MCF 10A (cell line): ENCODE results near the gene DYRK1A. TPM values are rescaled to one million over a fixed set of nuclear protein-coding genes. Genes with fewer than 3 reads are reported as not detected.

Source experiments
- BruUV-seq: library from RNA; stranded (reverse); fragments of 400-500 nt; replicated peaks from 2 replicates; lab custom pipeline; 2021; lab: Mats Ljungman, UMichigan
- CTCF ChIA-PET: fragments of 300-600 bp; sonication (Branson Sonifier 250); formaldehyde crosslinking; extraction: SDS; loops from one replicate; lab custom pipeline; 2021; ENCODE audit warnings: antibody characterized with exemption, inconsistent platforms; lab: Yijun Ruan, JAX
- POLR2A ChIA-PET: fragments of 300-600, 350-650 bp; sonication (Branson Sonifier 250); formaldehyde crosslinking; extraction: SDS; loops from one replicate; lab custom pipeline; 2020; ENCODE audit warnings: antibody characterized with exemption, inconsistent platforms; lab: Yijun Ruan, JAX
- DNase-seq: peaks from one replicate; pipeline ENCODE4 v3.0.0-alpha.2; 2018; ENCODE audit not compliant: unreplicated experiment
- H3K27ac Mint-ChIP-seq: one replicate; pipeline ENCODE4 v1.8.0; 2022; ENCODE audit warnings: mild to moderate bottlenecking, low read depth, mixed read lengths; ENCODE audit not compliant: unreplicated experiment
- H3K27me3 Mint-ChIP-seq: one replicate; pipeline ENCODE4 v1.8.0; 2022; ENCODE audit warnings: mixed read lengths; ENCODE audit not compliant: insufficient read depth, unreplicated experiment
- H3K36me3 Mint-ChIP-seq: one replicate; pipeline ENCODE4 v1.8.0; 2022; ENCODE audit warnings: mild to moderate bottlenecking, moderate library complexity, mixed read lengths; ENCODE audit not compliant: insufficient read depth, unreplicated experiment
- H3K4me1 Mint-ChIP-seq: one replicate; pipeline ENCODE4 v1.8.0; 2022; ENCODE audit warnings: mixed read lengths; ENCODE audit not compliant: insufficient read depth, unreplicated experiment
- H3K4me3 Mint-ChIP-seq: one replicate; pipeline ENCODE4 v1.8.0; 2022; ENCODE audit warnings: mild to moderate bottlenecking, moderate library complexity, mixed read lengths; ENCODE audit not compliant: unreplicated experiment
- H3K9me3 Mint-ChIP-seq: one replicate; pipeline ENCODE4 v1.8.0; 2022; ENCODE audit warnings: mixed read lengths; ENCODE audit not compliant: unreplicated experiment
- CTCF ChIP-seq: fragments of 200-600 bp; IDR thresholded peaks from one replicate; pipeline ENCODE4 v1.8.0; 2022; ENCODE audit warnings: antibody characterized with exemption, mild to moderate bottlenecking; ENCODE audit not compliant: unreplicated experiment
- intact Hi-C: fragments of 100-400 bp; cut with micrococcal nuclease; formaldehyde crosslinking; loops from 2 replicates; pipeline ENCODE4 v1.14.1; 2022
- total RNA-seq: library from RNA; stranded (reverse); gene quantifications from 2 replicates; pipeline ENCODE4 v1.2.3, GENCODE V29; 2022

The DYRK1A gene
- total RNA-seq, 1 experiment from 2014 or later, result 58.6 TPM

- Mint-ChIP-seq H3K9me3 (no peaks in the 10 kb centered on the region), H3K27ac (no peak overlapping the region), H3K36me3 (peaks cover 7% of the 10 kb centered on the region), H3K4me3 (no peak overlapping the region), H3K27me3 (no peaks in the 10 kb centered on the region), H3K4me1 (peaks cover 63% of the 10 kb centered on the region)
- ChIA-PET CTCF (interaction anchor here (0.6 to 1.1 kb wide), 3 partner anchors 91 to 220 kb away, joined by 3 read pairs; no protein-coding TSS in a partner anchor), POLR2A (interaction anchor here (1.3 to 4.6 kb wide), 4 partner anchors 24 to 106 kb away, joined by 3 to 36 read pairs (median 7); partner anchors contain the start of gene VPS26C)
- intact Hi-C loops, result no loop called here
- no peak for TF ChIP-seq CTCF
- DNase-seq, result no peak
- BruUV-seq, result no TSS peak
Measured at GRCh38 chr21:37372951-37373350, 6.4 kb downstream of the DYRK1A start.

- peak overlapping the region; percentile 70 for H3K27ac Mint-ChIP-seq
- peaks cover 7% of the 10 kb centered on the region for H3K36me3 Mint-ChIP-seq
- BruUV-seq, result no TSS peak
- peak; percentile 17 for DNase-seq
- no peaks in the 10 kb centered on the region for H3K9me3 Mint-ChIP-seq
- intact Hi-C loops, result no loop called here
- peaks cover 65% of the 10 kb centered on the region for H3K4me1 Mint-ChIP-seq
- CTCF ChIA-PET, result interaction anchor here (0.6 to 1.1 kb wide), 3 partner anchors 90 to 221 kb away, joined by 3 read pairs; no protein-coding TSS in a partner anchor
- H3K4me3 Mint-ChIP-seq, result no peak overlapping the region
- H3K27me3 Mint-ChIP-seq, result no peaks in the 10 kb centered on the region
- TF ChIP-seq CTCF, result no peak
- POLR2A ChIA-PET, result interaction anchor here (0.6 to 4.6 kb wide), 12 partner anchors 8 to 118 kb away, joined by 3 to 36 read pairs (median 5); partner anchors contain the start of genes DYRK1A and VPS26C
Measured at GRCh38 chr21:37373539-37373938, 7.0 kb downstream of the DYRK1A start.

GRCh38 chr21:37374027-37374426 lies 7.5 kb downstream of the DYRK1A start:
- BruUV-seq, result no TSS peak

More at GRCh38 chr21:37374027-37374426, 7.5 kb downstream of the DYRK1A start:
- Mint-ChIP-seq H3K27ac (peak overlapping the region; percentile 70), H3K4me3 (no peak overlapping the region), H3K9me3 (no peaks in the 10 kb centered on the region), H3K4me1 (peaks cover 67% of the 10 kb centered on the region), H3K36me3 (peaks cover 7% of the 10 kb centered on the region), H3K27me3 (no peaks in the 10 kb centered on the region)
- POLR2A ChIA-PET, result interaction anchor here (0.6 to 4.6 kb wide), 13 partner anchors 9 to 122 kb away, joined by 3 to 36 read pairs (median 5); partner anchors contain the start of genes DYRK1A and VPS26C
- intact Hi-C loops, result no loop called here
- DNase-seq, result peak; percentile 47
- TF ChIP-seq CTCF, result no peak
- CTCF ChIA-PET, result interaction anchor here (0.5 to 1.1 kb wide), 2 partner anchors 58 to 108 kb away, joined by 3 read pairs; no protein-coding TSS in a partner anchor
